GM15510 (cell line): Measurements from ENCODE around the gene INTS12.

Source experiments
- POLR2A ChIP-seq: IDR thresholded peaks from 3 replicates; pipeline ENCODE4 v1.6.1; 2011; ENCODE audit warnings: borderline replicate concordance; ENCODE audit not compliant: insufficient read length; ENCODE audit errors: extremely low read depth

Gene INTS12

GRCh38 chr4:105709081-105709450 lies 577 bp upstream of the INTS12 start:
- no peak for TF ChIP-seq POLR2A

DNA sequence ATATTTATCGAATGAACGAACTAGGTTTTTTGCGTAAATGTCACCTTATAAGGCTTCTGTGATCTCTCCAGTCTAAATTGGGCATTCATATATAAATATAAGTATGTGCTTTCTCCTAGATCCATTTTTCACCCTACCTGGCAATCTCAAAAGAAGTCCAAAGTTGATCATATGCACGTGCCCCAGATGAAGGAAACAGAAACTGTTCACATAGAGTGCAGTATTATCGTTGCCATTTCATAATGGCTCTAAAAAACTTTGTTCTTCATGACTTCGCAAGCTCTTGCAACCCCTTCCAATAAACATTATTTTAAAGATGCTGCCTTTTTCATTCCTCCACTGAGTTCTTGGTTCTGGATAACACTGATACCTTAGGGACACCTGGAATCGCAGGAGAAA lies 708 bp downstream of the INTS12 start:
- no peak for TF ChIP-seq POLR2A

DNA sequence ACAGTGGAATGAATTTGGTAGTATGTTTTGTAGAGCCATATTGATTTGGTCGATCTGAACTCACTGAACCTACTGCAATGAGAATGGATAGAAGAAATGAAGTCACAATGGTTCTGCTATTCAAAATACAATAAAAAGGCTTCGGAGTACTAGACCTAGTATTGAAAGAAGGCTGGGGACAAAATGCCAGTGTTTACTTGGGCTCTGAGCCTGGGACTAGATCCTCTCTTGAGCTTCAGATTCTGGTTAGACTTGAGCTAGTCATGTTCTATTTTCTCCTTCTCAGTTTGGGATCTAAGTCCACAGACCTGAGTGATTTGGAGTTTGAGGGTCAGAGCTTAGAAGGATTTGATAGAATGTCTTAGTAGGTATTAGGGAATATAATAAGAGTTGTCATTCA lies 9.9 kb downstream of the INTS12 start:
- TF ChIP-seq POLR2A = no peak

GRCh38 chr4:105686571-105686970 lies 21.9 kb downstream of the INTS12 start:
- TF ChIP-seq POLR2A = no peak

DNA sequence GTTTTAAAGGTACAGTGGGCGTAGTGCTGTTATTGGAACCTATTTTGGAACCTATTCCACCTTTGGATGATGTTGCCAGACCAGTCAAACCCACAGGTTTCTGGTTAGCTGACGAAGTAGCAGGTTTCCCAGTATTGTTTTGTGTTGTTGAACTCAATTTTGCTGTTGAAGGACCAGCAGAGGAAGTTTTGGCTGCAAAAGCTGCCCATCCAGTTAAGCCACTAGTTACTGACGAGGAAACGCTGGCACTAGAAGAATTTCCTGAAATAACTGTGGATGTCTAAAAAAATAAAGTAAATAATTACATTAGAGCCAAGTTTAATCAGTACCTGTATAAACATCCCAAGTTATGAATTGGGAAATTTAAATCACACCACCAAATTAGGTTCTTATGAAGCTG lies 25.5 kb downstream of the INTS12 start:
- no peak for TF ChIP-seq POLR2A

- TF ChIP-seq POLR2A = no peak
These were observed 29.3 kb downstream of the INTS12 start for GRCh38 chr4:105679186-105679585.

DNA sequence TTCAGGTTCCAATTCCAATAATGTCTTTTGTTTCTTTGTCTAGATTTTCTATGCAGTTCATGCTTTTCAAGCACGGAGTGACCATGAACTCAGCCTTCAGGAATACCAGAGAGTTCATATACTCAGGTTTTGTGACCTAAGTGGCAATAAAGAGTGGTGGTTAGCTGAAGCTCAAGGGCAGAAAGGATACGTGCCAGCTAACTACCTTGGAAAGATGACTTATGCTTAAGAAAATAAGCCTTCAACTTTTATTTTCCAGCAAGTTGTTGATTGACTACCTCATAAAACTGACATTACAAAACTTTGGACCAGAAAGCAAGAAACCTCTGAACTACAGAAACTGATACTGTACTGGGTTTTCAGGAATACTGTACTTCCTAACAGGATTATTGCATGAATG lies 30.8 kb downstream of the INTS12 start:
- no peak for TF ChIP-seq POLR2A

- TF ChIP-seq POLR2A = no peak
These were observed 34.5 kb downstream of the INTS12 start for GRCh38 chr4:105674011-105674410.

DNA sequence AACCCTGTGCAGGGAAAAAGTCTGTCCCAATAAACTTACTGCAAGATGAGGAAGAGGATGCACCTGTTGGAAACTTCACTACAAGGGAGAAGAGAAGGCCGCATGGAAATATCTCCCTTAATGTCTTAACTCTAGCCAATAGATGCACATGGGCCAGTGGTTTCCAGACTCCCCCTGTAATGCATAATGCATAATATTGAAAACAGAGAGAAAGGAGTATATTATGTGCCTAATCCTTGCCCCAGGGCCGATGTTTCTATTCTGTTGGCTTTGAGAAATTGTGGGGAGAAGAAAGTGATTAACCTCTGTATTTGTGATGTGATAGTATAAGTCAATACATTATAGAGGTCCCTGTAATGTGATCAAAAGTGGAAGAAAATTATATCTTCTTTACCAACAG lies 37.2 kb downstream of the INTS12 start:
- no peak for TF ChIP-seq POLR2A

DNA sequence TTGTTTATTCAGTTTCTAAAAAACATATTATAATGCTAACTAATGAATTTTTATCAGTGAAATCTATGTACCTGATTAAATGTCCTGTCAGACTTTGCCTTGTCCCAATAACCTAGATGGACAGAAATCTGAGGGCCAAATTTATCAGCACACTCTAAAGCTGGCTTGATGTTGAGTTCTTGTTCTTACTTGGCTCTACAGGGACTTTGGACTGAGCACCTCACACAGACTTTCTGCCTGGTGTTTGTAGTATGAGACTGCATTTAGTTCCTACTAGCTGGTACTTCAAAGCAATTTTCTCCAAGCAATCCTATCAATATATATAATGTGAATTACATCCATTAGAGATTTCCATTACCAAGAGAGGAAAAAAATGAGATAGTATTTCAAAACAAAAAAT lies 37.8 kb downstream of the INTS12 start:
- no peak for TF ChIP-seq POLR2A

GRCh38 chr4:105666693-105667092 lies 41.8 kb downstream of the INTS12 start:
- no peak for TF ChIP-seq POLR2A

GRCh38 chr4:105662935-105663675 lies 45.4 kb downstream of the INTS12 start:
- no peak for TF ChIP-seq POLR2A

DNA sequence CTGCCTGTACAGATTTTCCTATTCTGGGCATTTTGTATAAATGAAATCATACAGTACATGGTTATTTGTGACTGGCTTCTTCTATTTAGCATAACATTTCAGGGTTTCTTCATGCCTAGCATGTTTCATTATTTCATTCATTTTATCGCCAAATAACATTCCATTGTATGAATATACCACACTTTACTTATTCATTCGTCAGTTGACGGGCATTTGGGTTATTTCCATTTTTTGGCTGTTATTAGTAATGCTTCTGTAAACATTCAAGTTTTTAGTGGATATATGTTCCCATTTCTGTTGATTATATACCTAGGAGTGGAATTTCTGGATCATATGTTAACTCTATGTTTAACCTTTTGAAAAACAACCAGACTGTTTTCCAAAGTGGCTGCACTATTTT lies 47.5 kb downstream of the INTS12 start:
- no peak for TF ChIP-seq POLR2A

DNA sequence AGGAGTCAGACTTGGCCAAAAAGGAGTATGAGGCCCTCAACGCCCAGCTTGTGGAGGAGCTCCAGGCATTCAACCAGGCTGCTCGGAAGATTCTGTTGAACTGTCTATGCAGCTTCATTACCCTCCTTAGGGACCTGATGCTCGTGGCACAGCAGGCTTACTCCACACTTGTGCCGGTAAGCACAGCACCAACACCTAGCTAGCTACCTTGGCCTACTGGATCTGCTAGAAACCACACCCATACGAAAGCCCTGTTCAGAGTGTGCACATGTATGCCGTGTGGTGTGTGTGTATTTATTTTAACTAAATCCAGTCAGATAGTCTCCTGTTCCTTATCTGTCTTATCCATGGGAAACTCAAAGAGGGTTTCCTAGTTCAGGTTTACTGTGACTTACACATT lies 49.3 kb downstream of the INTS12 start:
- no peak for TF ChIP-seq POLR2A

DNA sequence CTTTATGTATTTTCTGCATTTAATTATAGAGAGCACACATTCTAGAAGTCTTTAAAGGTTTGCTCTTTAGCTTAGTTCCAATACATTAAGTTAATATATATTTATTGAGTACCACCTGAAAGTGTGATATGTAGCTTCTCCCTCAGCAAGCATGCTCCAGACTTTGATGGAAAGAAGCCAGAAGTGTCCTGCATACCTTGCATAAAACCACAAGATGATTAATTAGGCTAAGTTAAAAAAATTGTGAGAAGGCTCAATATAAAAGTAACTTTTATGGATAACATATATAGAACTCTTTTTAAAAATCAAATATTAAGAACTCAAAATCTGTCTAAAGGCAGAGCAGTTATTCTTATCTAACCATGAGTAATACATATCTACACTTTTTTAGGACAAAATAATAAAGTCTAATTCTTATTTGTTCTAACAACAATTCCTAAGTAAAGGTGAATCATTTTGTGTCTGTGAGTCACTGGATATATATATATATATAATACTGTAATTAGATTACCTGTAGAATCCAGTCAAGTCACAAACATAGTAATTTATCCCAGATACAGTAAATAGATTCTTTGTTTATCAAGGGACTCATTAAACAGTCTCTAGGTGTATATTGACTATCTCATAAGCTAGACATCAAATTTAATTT lies 51.2 kb downstream of the INTS12 start:
- TF ChIP-seq POLR2A = no peak

DNA sequence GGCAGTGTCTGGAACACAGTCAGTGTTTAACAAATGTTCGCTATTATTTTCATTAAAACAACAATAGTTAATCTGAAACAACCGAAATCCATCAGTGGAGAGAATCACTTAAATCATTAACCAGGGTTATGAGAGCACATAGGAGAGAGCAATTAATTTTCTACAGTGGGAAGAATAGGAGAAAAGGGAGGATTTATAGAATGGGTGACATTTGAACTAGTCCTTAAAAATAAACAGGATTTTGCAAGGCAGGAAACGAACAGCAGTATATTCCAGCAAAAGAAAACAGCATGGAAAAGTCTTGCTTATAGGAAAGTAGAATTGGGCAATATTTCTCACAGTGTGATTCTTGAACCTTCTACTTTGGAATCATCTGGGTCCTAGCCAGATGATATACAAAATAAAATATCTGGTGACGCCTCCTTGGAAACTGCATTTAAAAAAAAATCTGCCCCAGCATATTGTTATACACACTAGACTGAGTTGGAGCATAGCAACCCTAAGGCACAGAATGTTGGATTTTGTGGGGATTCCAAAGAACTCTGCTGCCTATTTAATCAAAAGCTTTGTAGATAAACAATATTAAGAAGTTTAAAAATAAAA lies 56.1 kb downstream of the INTS12 start:
- no peak for TF ChIP-seq POLR2A
